Middle frontal gyrus (tissue), 1 donor: ENCODE measurements around the gene FGD4.

Experiments used
- DNase-seq: peaks from one replicate; pipeline ENCODE4 v3.0.0-alpha.2; 2015; ENCODE audit warnings: low spot score; ENCODE audit errors: extremely low spot score

Gene FGD4

GRCh38 chr12:32455607-32456071 is 56.3 kb downstream of the FGD4 start:
- peak; percentile 65 for DNase-seq

DNA sequence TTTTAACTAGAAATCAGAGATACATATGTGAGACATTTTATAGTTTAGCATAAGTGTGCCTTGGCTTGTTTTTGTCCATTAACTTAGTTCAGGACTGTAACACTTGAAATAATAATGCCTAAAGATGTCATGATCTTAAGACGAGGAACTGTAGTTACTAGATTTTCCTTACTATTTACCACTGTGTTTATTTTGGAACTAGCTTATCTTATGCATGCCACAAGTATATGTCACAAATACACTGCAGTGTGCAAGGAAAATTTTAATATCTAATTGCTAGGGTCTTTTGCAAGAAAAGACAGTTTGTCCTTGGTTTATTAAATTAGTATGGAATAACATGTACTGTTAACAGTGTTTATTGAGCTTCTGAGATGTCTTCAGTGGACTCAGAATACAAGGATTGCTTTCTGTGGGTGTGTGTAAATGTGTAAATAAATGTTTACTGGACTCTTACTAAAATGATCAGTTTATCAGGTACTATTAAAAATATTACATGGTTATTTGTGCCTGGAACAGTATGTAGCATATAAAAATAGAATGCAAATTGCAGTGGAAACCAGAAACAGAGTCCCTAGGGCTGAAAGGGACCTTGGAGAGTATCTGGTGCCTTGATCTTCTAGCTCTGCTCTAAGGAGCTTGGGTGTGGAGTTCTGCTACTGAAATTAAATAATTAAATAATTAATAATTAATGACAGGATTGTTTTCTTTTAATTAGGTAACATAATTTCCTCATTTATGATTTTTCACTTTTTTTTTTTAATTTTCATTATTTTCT is 58.1 kb downstream of the FGD4 start:
- DNase-seq: no peak

DNA sequence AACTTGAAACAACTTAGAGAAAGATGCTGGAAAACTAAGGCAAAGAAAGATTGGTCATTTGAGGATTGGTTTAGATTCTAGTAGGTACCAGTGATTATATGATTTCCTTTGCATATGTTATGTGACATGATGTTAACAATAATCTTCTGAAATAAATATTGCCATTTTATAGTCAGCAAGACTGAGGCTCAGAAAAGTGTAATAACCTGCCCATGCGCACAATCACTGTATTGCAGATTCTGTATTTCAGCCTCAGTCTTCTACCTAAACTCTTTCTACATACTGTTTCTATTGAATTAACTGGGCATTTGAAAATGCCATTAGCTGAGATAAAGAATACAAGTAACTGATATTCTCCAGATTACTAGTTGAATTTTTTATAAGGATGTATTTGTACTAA is 61.3 kb downstream of the FGD4 start:
- DNase-seq: no peak

DNA sequence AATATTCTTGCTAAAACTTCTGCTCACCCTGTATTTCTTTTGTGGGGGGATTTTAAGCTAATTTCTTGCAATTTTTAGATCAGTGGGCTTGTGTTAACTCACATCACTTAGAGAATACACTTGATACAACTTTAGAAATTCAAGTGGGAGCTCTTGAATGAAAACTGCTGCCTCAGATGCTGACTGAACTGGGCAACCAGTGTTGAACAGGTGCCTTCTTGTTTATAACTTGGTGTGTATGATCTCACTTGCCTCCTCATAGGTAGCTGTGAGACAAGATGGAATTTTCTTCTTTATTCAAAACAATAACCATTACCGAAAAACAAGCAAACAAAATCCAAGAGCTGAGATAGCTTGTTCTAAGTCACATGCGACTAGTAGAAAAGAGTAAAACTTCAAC is 63.5 kb downstream of the FGD4 start:
- DNase-seq: no peak

- no peak for DNase-seq
Measured at GRCh38 chr12:32466187-32466586, 66.8 kb downstream of the FGD4 start.

GRCh38 chr12:32466986-32467711 is 67.8 kb downstream of the FGD4 start:
- DNase-seq: no peak

GRCh38 chr12:32467959-32468863 is 68.9 kb downstream of the FGD4 start:
- DNase-seq: no peak

GRCh38 chr12:32470936-32471470 is 71.6 kb downstream of the FGD4 start:
- DNase-seq: no peak

DNA sequence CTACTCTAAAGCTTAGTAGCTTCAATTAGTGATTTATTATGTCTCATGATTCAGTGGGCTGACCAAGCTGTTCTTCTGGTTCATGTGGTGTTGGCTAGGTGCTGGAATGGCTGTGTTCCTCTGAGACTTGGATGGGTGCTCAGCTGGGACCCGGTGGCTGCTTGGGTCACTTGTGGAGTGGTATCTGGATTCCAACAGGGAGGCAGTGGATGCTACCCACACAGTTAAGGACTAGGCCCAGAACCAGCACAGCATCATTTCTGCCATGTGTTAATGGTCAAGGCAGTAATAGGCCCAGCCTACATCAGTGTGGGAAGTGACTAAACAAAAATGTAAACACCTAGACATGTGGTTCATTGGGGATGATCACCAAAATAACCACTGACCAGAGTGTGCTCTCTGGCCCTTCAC is 72.2 kb downstream of the FGD4 start:
- no peak for DNase-seq

DNA sequence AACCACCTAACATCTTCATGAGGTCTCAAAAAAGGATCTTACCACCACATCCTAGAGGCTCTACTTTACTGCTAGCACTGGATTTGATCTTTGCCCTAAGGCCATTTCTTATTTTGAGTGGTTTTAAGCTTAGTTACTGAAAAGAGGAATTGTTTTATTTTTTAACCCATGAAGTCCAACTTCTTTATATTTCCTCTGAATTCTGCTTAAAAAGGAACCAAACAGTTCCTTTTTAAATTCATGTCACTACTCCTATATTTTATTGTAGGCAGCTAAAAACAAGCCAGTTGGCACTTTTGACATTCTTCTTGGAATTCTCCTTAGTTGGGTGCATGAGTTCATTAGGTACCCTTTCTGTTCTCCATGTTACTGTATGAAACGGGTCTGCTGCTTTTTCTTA is 76.4 kb downstream of the FGD4 start:
- DNase-seq: no peak

DNA sequence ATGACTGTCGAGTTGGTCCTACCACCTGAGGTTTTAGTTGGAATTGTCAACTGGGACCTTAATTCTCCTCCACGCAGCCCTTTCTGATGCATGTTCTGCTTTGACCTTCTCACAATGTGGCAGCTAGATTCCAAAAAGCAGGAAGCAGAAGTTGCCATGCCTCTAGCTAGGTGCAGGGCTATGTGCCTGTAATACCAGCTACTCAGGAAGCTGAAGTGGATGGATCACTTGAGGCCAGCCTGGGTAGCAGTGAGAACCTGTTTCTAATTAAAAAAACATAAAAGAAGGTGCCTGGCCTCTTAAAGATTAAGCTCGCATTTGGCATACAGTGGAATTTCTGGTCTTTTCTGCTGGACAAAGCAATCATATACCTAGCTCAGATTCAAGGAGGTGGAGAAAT is 77.1 kb downstream of the FGD4 start:
- DNase-seq: no peak

GRCh38 chr12:32477714-32478113 is 78.4 kb downstream of the FGD4 start:
- no peak for DNase-seq

DNA sequence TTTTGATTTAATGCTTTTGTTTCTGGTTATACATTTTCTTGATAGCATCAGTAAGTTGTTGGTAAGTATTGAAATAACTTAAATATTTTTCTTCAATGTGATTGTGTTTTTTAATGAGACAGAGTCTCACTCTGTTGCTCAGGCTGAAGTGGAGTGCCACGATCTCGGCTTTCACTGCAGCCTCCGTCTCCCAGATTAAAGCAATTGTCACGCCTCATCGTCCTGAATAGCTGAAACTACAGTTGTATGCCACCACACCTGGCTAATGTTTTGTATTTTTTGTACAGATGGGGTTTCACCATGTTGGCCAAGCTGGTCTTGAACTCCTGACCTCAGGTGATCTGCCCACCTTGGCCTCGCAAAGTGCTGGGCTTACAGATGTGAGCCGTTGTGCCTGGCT is 78.8 kb downstream of the FGD4 start:
- no peak for DNase-seq

DNA sequence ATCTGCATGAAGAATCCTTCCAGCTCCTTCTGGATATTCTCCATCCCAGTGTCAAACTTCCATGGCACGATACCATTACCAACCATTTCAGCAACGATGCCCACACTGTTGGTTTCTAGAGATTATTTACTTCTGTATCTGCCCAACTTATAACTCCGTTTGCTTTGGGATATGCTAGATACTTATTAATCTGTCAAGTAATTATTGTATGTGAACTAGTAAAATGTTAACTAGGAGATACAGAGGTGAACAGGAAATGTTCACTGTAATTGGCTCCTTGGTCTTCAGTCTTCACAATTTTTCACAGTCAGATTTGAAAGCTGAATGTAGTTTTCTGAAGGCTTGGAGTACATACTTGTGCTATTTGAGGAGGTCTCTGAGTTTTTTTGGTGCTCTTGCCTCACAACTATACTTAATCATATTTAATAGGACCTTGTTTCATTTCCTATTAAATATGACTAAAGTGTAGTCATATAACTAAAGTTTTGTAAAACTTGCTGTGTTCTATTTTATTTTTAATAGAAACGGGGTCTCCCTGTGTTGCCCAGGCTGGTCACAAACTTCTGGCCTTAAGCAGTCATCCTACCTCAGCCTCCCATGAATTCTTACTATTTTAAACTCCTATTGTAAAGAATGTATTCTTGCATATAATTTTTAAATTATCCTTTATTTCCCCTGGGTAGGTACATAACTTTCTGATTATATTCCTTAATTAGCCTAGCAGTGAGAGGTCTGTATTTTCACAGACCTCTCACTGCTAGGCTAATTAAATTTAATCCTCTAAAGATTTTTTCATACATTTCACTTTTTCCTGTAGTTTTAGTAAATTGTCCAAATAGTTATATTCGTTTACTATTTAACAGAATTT is 79.7 kb downstream of the FGD4 start:
- DNase-seq: no peak

- no peak for DNase-seq
Measured at GRCh38 chr12:32482226-32482625, 82.9 kb downstream of the FGD4 start.

GRCh38 chr12:32483499-32483898 is 84.1 kb downstream of the FGD4 start:
- DNase-seq: no peak

GRCh38 chr12:32483993-32484392 is 84.6 kb downstream of the FGD4 start:
- no peak for DNase-seq

- no peak for DNase-seq
Measured at GRCh38 chr12:32486158-32486557, 86.8 kb downstream of the FGD4 start.

- DNase-seq: no peak
Measured at GRCh38 chr12:32488132-32488531, 88.8 kb downstream of the FGD4 start.

DNA sequence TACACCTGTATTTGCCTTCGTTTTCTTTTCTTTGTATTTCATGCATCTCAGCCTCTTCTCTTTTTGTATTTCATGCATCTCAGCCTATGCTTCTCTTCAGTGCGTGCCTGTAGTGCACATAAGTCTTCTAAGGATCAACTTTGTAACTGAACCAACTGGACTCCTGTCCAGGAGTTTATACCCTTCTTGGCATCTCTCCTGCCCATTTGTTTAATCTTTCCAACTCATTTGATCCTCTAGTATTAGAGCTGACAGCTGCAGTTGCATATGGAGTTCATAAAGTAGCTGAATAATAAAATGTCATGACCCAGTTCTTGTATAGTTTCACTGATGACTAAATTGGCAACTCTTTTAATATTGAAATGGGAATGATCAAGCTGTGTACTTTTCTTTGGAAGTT is 89.7 kb downstream of the FGD4 start:
- DNase-seq: no peak

- no peak for DNase-seq
Measured at GRCh38 chr12:32490801-32491200, 91.4 kb downstream of the FGD4 start.
